ENCODE data around the gene PHACTR3.

GRCh38 chr20:59776059-59776603 is 171.8 kb downstream of the PHACTR3 start:
- no peak for TF ChIP-seq HNF4G (IDR thresholded peaks at IDR 0.05)
- no peak for TF ChIP-seq CTCF (IDR thresholded peaks at IDR 0.05; ENCODE audit: low read depth, low read length, missing input control)
- no peak for TF ChIP-seq ATF3 (IDR thresholded peaks at IDR 0.05)
- TF ChIP-seq YY1 (IDR thresholded peaks at IDR 0.05): no peak
- TF ChIP-seq JUND (IDR thresholded peaks at IDR 0.05): no peak
- TF ChIP-seq, protein P1, sequence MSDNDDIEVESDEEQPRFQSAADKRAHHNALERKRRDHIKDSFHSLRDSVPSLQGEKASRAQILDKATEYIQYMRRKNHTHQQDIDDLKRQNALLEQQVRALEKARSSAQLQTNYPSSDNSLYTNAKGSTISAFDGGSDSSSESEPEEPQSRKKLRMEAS (IDR thresholded peaks at IDR 0.05): no peak
- no peak for TF ChIP-seq REST (IDR thresholded peaks at IDR 0.05)
- no peak for TF ChIP-seq TAF1 (conservative IDR thresholded peaks at IDR 0.05)
- TF ChIP-seq GABPA (IDR thresholded peaks at IDR 0.05 in 1 of 2, conservative IDR thresholded peaks at IDR 0.05 in 1 of 2): no peak

All from liver (tissue), 3 donors.